Activated T-cell treated with anti-CD3 and anti-CD28 coated beads, Interleukin-2, amount 50 U/mL, for 24 hours (primary cell): ENCODE data around the gene MYNN.

Source experiments
- DNase-seq: peaks from one replicate; pipeline ENCODE4 v3.0.0-alpha.2; 2020
- H3K27ac Mint-ChIP-seq: 2 replicates; pipeline ENCODE4 v1.8.0; 2020; ENCODE audit warnings: mild to moderate bottlenecking, mixed read lengths
- H3K27me3 Mint-ChIP-seq: 2 replicates; pipeline ENCODE4 v1.8.0; 2020; ENCODE audit warnings: mixed read lengths
- H3K36me3 Mint-ChIP-seq: 2 replicates; pipeline ENCODE4 v1.8.0; 2020; ENCODE audit warnings: low read depth, mixed read lengths
- H3K4me1 Mint-ChIP-seq: 2 replicates; pipeline ENCODE4 v1.8.0; 2020; ENCODE audit warnings: low read depth, mixed read lengths
- H3K4me3 Mint-ChIP-seq: 2 replicates; pipeline ENCODE4 v1.8.0; 2020; ENCODE audit warnings: mild to moderate bottlenecking, moderate library complexity, mixed read lengths
- H3K9me3 Mint-ChIP-seq: 2 replicates; pipeline ENCODE4 v1.8.0; 2020; ENCODE audit warnings: mixed read lengths

MYNN gene

DNA sequence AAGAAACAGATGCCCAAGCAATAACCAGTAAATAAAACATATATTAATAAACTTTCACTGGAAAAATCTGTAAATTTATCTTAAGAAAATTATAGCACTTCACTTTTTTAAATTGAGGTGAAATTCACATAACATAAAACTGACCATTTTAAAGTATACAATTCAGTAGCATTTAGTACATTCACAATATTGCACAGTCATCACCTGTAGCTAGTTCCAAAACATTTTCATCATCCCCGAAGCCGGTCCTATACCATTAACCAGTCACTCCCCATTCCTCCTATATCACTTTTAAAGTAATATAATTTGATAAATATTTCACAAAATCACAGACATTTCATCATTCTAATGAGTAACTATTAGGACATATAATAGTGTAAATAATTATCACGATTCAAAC, 31.5 kb downstream of the MYNN start:
- H3K27me3 Mint-ChIP-seq: no peaks in the 10 kb centered on the region
- no peaks in the 10 kb centered on the region for H3K36me3 Mint-ChIP-seq
- no peak overlapping the region for H3K27ac Mint-ChIP-seq
- peaks cover 5% of the 10 kb centered on the region for H3K4me1 Mint-ChIP-seq
- no peaks in the 10 kb centered on the region for H3K9me3 Mint-ChIP-seq
- H3K4me3 Mint-ChIP-seq: no peak overlapping the region
- DNase-seq: no peak

- Mint-ChIP-seq H3K4me1 (peaks cover 28% of the 10 kb centered on the region), H3K4me3 (no peak overlapping the region), H3K27me3 (no peaks in the 10 kb centered on the region), H3K9me3 (no peaks in the 10 kb centered on the region), H3K27ac (no peak overlapping the region), H3K36me3 (no peaks in the 10 kb centered on the region)
- DNase-seq: no peak
Measured at GRCh38 chr3:169809230-169809795, 36.1 kb downstream of the MYNN start.

- no peak for DNase-seq
- Mint-ChIP-seq H3K9me3 (peaks cover 7% of the 10 kb centered on the region), H3K36me3 (no peaks in the 10 kb centered on the region), H3K4me3 (peak overlapping the region; percentile 72), H3K27ac (peak overlapping the region; percentile 76), H3K27me3 (no peaks in the 10 kb centered on the region), H3K4me1 (peaks cover 29% of the 10 kb centered on the region)
Measured at GRCh38 chr3:169811631-169812331, 38.6 kb downstream of the MYNN start.

DNA sequence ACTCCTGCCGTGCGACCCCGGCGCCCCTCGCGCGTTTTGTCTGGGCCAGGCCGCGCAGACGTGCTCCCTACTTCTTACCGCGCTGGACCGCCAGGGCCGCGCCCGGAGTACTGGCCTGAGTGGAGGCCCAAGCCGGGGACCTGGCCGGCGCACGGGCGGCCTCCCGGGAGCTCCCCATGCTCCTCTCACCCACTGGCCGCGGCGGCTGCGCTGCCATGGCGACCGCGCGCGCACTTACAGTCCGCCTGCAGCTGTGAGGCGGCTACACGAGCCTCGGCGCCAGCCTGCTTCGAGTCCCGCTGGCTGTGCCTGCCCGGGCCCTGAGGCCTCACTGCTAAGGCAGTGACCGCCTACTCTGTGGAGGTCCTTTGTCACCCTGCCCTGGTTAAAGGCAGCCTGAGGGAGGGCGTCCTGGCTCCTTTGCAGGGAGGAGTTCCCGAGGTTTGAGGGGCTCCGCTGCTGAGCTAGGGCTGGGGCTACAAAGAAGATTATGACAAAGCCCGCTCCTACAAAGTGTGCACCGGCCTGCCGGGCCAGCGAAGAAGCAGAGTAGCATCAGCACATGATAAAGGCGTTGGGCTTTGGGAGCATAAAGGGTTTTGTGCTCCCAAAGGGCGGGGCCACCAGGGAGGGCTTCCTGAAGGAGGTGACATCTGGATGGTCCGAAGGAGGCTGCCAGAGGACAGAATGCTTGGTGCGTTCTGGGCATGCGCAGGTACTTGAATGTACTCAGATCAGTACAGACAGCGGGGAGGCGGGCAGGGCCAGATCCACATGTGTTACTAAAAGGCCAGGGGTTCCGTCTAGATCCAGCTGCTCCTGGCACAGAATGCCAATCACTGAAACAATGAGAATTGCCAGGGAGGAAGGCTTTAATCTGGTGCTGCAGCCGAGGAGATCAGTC, 39.4 kb downstream of the MYNN start, which contains the start of the genes LRRC34 and LRRIQ4:
Gene LRRC34, minus strand, starts transcription at position 573 of the 904 bp plus-strand sequence. Its CDS starts 356 bp downstream, at position 217.
Gene LRRIQ4, plus strand, starts transcription at position 539 of the 904 bp plus-strand sequence. CDS start 9,052 bp downstream, outside the sequence.
- Mint-ChIP-seq H3K36me3 (no peaks in the 10 kb centered on the region), H3K27me3 (no peaks in the 10 kb centered on the region), H3K27ac (peak within 1 kb of the TSS; percentile 85), H3K4me1 (peaks cover 29% of the 10 kb centered on the region), H3K4me3 (peak within 1 kb of the TSS; percentile 72), H3K9me3 (peaks cover 7% of the 10 kb centered on the region)
- peak; percentile 82 for DNase-seq

GRCh38 chr3:169813278-169813677, 40.1 kb downstream of the MYNN start:
- no peak for DNase-seq
- Mint-ChIP-seq H3K9me3 (peaks cover 7% of the 10 kb centered on the region), H3K4me3 (peak overlapping the region; percentile 72), H3K27ac (peak overlapping the region; percentile 85), H3K4me1 (peaks cover 29% of the 10 kb centered on the region), H3K36me3 (no peaks in the 10 kb centered on the region), H3K27me3 (peaks cover 3% of the 10 kb centered on the region)

DNA sequence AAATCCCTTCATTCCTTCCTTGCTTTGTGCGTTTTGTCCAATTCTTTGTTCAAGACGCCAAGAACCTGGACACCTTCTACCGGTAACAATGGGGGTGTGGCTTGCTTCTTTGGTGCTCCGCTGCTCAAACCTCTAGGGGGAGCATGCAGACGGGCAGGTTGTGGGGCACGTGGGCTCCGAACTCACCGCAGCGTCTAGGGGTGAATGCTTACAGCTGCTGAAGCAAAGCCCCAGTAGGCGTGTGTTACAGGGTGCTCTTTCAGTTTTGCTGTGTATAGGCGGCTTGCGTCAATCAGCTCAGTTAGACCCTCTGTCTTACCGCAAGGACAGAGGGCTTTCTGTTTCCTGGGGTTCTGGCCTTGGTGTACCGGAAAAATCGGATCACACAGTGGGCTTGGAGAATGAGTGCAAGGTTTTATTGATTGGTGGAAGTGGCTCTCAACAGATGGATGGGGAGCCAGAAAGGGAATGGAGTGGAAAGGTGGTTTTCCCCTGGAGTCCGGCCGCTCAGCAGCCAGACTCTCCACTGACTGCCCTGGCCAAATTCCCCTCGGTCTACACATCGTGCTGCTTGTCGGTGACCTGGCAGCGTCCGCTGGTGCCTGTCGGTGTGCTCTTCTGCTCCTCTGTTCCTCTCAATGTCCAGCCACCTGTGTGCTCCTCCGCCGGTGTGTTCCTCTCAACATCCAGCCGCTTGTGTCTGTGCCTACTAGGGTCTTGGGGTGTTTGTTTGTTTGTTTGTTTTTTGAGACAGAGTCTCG, 40.7 kb downstream of the MYNN start:
- H3K27ac Mint-ChIP-seq: peak overlapping the region; percentile 85
- peaks cover 4% of the 10 kb centered on the region for H3K27me3 Mint-ChIP-seq
- peaks cover 29% of the 10 kb centered on the region for H3K4me1 Mint-ChIP-seq
- no peaks in the 10 kb centered on the region for H3K36me3 Mint-ChIP-seq
- DNase-seq: peak; percentile 78
- peaks cover 7% of the 10 kb centered on the region for H3K9me3 Mint-ChIP-seq
- peak overlapping the region; percentile 72 for H3K4me3 Mint-ChIP-seq

DNA sequence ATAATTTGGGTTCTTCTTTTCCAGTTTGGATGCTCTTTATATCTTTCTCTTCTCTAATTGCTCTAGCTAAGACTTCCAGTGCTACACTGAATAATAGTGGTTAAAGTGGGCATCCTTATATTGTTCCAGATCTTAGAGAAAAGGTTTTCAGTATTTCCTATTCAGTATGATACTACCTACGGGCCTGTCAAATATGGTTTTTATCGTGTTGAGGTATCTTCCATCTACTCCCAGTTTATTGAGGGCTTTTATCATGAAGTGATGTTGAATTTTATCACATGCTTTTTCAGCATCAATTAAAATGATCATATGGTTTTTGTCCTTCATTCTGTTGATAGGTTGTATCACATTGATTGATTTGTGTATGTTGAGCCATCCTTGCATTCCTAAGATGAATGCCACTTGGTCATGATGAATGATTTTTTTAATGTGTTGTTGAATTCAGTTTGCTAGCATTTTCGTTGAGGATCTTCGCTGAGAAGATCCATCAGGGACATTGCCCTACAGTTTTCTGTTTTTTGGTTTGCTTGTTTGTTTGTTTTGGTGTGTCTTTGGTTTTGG, 42.5 kb downstream of the MYNN start:
- Mint-ChIP-seq H3K36me3 (no peaks in the 10 kb centered on the region), H3K4me1 (peaks cover 26% of the 10 kb centered on the region), H3K4me3 (no peak overlapping the region), H3K27ac (no peak overlapping the region), H3K27me3 (peaks cover 7% of the 10 kb centered on the region), H3K9me3 (peaks cover 7% of the 10 kb centered on the region)
- no peak for DNase-seq

DNA sequence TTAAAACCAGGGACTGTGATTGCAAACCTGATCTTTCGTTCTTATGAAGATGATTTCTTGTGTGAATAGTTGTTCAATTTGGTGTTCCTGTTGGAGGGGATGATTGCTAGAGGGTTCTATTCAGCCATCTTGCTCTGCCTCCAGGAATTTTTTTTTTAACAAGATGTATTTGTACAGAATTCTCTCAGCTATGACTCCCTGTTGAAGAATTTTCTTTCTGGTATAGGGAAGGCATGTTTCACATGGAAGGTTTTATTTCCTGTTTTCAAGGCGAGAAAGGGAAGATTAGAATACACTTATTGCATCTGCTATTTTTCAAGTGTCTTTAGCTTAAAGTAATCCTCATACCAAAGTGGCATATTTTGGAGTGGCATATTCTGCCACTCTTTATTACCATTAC, 45.1 kb downstream of the MYNN start:
- H3K36me3 Mint-ChIP-seq: no peaks in the 10 kb centered on the region
- H3K4me3 Mint-ChIP-seq: no peak overlapping the region
- peaks cover 7% of the 10 kb centered on the region for H3K9me3 Mint-ChIP-seq
- no peak overlapping the region for H3K27ac Mint-ChIP-seq
- peaks cover 11% of the 10 kb centered on the region for H3K4me1 Mint-ChIP-seq
- H3K27me3 Mint-ChIP-seq: peaks cover 14% of the 10 kb centered on the region
- DNase-seq: no peak

GRCh38 chr3:169822091-169822490, 48.9 kb downstream of the MYNN start:
- H3K36me3 Mint-ChIP-seq: no peaks in the 10 kb centered on the region

DNA sequence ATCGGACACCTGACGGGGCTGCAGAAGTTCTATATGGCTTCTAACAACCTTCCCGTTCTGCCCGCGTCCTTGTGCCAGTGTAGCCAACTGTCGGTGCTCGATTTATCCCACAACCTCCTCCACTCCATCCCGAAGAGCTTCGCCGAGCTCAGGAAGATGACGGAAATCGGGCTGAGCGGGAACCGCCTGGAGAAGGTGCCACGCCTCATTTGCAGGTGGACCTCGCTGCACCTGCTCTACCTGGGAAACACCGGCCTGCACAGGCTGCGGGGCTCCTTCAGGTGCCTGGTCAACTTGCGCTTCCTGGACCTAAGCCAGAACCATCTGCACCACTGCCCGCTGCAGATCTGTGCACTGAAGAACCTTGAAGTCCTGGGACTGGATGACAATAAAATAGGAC, 49.3 kb downstream of the MYNN start:
- Mint-ChIP-seq H3K36me3 (no peaks in the 10 kb centered on the region), H3K27me3 (peaks cover 17% of the 10 kb centered on the region), H3K9me3 (no peaks in the 10 kb centered on the region), H3K4me3 (no peak overlapping the region), H3K4me1 (no peaks in the 10 kb centered on the region), H3K27ac (no peak overlapping the region)
- no peak for DNase-seq

More at GRCh38 chr3:169822091-169822490, 48.9 kb downstream of the MYNN start:
- H3K4me1 Mint-ChIP-seq: no peaks in the 10 kb centered on the region
- H3K27me3 Mint-ChIP-seq: peaks cover 17% of the 10 kb centered on the region
- no peak overlapping the region for H3K27ac Mint-ChIP-seq
- H3K9me3 Mint-ChIP-seq: no peaks in the 10 kb centered on the region
- H3K4me3 Mint-ChIP-seq: no peak overlapping the region
- DNase-seq: no peak

DNA sequence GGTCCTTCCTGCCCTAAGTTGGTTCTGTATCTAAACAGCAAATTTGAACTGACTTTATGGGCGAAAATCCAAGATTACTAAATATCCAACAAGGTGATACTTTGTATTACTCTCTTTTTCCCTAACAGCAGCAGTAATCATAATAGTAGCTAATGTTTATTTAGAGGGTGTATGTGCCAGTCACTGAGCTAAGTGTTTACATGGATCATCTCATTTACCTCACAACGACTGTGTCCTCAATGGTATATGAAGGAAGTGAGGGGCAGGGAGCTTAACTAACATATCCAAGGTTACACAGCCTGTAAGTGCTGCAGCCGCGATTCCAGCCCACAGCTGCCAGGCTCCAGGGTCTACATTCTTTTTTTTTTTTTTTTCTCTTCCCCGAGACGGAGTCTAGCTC, 49.8 kb downstream of the MYNN start:
- no peak overlapping the region for H3K4me3 Mint-ChIP-seq
- no peak for DNase-seq
- H3K4me1 Mint-ChIP-seq: no peaks in the 10 kb centered on the region
- H3K36me3 Mint-ChIP-seq: no peaks in the 10 kb centered on the region
- H3K27ac Mint-ChIP-seq: no peak overlapping the region
- no peaks in the 10 kb centered on the region for H3K9me3 Mint-ChIP-seq
- peaks cover 17% of the 10 kb centered on the region for H3K27me3 Mint-ChIP-seq

- Mint-ChIP-seq H3K4me1 (peaks cover 9% of the 10 kb centered on the region), H3K4me3 (no peak overlapping the region), H3K9me3 (no peaks in the 10 kb centered on the region), H3K36me3 (no peaks in the 10 kb centered on the region), H3K27me3 (peaks cover 10% of the 10 kb centered on the region), H3K27ac (no peak overlapping the region)
- DNase-seq: no peak
Measured at GRCh38 chr3:169825316-169825715, 52.1 kb downstream of the MYNN start.

- no peak for DNase-seq
- Mint-ChIP-seq H3K9me3 (no peaks in the 10 kb centered on the region), H3K27me3 (peaks cover 10% of the 10 kb centered on the region), H3K27ac (no peak overlapping the region), H3K4me1 (peaks cover 9% of the 10 kb centered on the region), H3K36me3 (no peaks in the 10 kb centered on the region), H3K4me3 (no peak overlapping the region)
Measured at GRCh38 chr3:169827712-169828111, 54.5 kb downstream of the MYNN start.

GRCh38 chr3:169835533-169835932, 62.3 kb downstream of the MYNN start:
- no peak for DNase-seq
- H3K27me3 Mint-ChIP-seq: peaks cover 12% of the 10 kb centered on the region
- no peak overlapping the region for H3K27ac Mint-ChIP-seq
- no peaks in the 10 kb centered on the region for H3K9me3 Mint-ChIP-seq
- no peaks in the 10 kb centered on the region for H3K36me3 Mint-ChIP-seq
- no peaks in the 10 kb centered on the region for H3K4me1 Mint-ChIP-seq
- no peak overlapping the region for H3K4me3 Mint-ChIP-seq
